Adrenal gland (tissue), 5 donors: ENCODE results near the gene MRPL41.

Experiments
- CTCF ChIP-seq, 6 experiments: fragments of 450-650 bp in 4 of 6; fragments of 200-600 bp in 2 of 6; sonication (generic) in 1 of 6; IDR thresholded peaks; 1 replicate in 5 of 6; 2 replicates in 1 of 6; pipeline versions ENCODE4 v1.5.1 to v1.8.0; 2016 to 2021; ENCODE audit warnings: antibody characterized with exemption in 6 of 6, mild to moderate bottlenecking in 2 of 6, moderate library complexity in 1 of 6
- POLR2A ChIP-seq, 2 donors: fragments of 450-650 bp; IDR thresholded peaks; one replicate each; pipeline ENCODE4 v1.6.1; 2017; ENCODE audit warnings: antibody characterized with exemption in 2 of 2, mild to moderate bottlenecking in 2 of 2, moderate library complexity in 1 of 2
- donor health status: DM: no; HTN: no; CAD: no.

GRCh38 chr9:137552022-137552768, 516 bp downstream of the MRPL41 start:
- TF ChIP-seq CTCF (IDR thresholded peaks at IDR 0.05) (no peak), POLR2A (IDR thresholded peaks at IDR 0.05) (no peak)
